ENCODE results near the gene SCARF2. TPM values are rescaled to one million over a fixed set of nuclear protein-coding genes. Genes with fewer than 3 reads are reported as not detected.
"Not testable (repeated sequence)": the region's sequence is repeated elsewhere in the genome, so short reads cannot be mapped to it uniquely, and the experiment has no call there.

The SCARF2 gene, protein sequence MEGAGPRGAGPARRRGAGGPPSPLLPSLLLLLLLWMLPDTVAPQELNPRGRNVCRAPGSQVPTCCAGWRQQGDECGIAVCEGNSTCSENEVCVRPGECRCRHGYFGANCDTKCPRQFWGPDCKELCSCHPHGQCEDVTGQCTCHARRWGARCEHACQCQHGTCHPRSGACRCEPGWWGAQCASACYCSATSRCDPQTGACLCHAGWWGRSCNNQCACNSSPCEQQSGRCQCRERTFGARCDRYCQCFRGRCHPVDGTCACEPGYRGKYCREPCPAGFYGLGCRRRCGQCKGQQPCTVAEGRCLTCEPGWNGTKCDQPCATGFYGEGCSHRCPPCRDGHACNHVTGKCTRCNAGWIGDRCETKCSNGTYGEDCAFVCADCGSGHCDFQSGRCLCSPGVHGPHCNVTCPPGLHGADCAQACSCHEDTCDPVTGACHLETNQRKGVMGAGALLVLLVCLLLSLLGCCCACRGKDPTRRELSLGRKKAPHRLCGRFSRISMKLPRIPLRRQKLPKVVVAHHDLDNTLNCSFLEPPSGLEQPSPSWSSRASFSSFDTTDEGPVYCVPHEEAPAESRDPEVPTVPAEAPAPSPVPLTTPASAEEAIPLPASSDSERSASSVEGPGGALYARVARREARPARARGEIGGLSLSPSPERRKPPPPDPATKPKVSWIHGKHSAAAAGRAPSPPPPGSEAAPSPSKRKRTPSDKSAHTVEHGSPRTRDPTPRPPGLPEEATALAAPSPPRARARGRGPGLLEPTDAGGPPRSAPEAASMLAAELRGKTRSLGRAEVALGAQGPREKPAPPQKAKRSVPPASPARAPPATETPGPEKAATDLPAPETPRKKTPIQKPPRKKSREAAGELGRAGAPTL
- total RNA-seq (2014; rRNA removed; shearing (Covaris generic)): 46.0 and 50.1 TPM in 2 replicates
- 55.2 and 58.6 TPM in 2 replicates for polyA plus RNA-seq (2015; cell fraction: cytosol; rRNA removed)
- polyA plus RNA-seq (2015; cell fraction: nucleus; rRNA removed): 40.7 and 50.7 TPM in 2 replicates

DNA sequence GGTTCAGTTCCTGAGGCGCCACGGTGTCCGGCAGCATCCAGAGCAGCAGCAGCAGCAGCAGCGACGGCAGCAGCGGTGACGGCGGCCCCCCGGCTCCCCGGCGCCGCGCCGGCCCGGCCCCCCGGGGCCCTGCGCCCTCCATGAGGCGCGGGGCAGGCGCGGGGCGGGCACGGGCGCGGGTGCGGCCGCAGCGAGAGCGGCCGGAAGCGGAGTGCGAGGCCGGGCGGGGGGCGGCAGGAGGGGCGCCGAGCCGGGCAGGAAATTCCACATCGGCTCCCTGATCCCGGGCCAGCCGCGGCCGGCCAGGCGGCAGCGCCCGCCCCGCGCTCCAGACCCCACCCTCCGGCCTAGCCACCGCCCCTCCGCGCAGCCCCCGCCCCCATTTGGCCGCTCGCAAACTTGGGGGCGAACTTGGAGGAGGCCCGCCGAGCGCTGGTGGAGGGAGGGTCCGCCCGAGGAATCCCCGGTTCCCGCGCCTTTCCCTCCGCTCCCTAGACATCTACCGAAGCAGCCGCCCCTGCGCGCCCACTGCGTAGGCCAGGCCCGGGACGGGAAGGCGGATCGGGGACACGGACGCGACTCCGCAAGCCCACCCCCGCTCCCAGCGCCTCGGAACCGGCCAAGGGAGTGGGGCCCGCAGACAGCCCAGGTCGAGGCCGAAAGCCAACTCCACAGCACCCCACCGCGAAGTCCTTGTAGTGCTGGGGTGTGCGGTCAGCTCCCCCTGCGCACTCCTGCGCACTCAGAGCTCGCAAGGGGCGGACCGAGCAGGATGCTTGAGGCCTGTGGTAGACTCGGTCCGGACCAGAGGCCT, at the start of gene SCARF2:
Gene SCARF2 (minus strand): TSS at position 213 of the 814 bp plus-strand sequence. CDS start 71 bp downstream, at position 142.
- DNase-seq (ENCODE audit: low read depth): no peak

DNA sequence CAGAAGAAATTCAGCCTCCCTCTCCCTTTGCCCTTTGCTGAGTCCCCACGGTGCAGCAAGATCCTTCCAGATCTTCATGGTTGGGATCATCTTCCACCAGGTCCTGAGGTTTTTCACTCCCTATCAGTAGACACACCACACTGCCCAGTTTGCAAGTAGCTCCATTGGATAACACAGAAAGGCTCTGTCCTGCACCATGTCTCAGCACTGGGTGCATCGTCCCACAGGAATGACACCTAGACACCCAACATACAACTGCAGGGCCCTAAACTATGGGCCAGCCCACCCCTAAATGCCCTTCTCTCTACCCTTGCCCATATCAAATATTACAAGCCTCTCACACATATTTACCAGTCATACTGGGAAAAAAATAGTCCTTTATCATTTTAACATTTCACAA, 48.6 kb upstream of the SCARF2 start:
- DNase-seq (ENCODE audit: low read depth): no peak

DNA sequence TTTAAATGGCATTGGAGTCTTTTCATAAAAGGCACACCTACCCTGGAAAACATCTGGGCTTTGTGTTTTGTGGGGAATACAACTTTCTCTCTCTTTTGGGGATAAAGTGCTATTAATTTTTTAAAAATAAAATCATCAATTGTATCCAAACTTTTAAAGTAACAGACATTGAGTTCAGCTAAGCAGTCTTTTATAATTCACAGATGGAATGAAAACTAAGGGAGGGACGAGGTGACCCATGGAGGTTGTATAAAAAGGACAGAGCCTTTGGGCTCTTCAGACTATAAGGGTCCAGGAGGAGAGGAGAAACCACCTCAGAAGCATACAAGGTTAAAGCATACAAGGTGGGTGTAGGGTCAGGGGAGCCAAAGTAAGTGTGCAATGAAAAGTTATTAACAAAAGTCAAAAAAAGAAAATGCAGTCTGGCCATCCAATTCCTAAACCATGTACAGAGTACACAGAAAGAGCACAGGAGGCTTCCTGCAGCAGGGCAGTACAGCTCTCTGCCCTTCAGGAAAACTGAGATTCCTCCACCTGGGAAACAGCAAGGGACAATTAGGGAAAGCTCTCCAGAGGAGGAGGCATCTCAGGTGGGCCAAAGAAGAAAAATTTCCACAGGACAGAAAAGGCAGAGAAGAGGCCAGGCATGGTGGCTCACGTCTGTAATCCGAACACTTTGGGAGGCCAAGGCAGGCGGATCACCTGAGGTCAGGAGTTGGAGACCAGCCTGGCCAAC, 47.5 kb upstream of the SCARF2 start:
- DNase-seq (ENCODE audit: low read depth): no peak

DNA sequence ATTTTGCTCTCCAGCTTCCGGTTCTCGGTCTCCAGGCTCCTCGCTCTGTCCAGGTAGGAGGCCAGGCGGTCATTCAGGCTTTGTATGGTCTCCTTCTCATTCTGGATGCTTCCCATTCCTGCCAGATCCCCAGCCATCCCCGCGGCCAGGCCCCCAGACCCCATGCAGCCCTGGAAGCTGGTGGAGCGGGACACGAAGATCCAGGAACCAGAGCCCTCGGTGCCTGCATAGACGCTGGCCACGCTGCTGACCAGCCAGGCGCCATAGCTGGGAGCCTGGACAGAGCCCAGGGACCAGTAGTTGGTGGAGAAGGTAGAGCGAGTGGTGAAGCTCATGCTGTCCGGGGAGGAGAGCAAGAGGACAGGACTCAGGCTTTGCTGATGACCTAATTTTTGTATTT, 46.1 kb upstream of the SCARF2 start:
- DNase-seq (ENCODE audit: low read depth): no peak

DNA sequence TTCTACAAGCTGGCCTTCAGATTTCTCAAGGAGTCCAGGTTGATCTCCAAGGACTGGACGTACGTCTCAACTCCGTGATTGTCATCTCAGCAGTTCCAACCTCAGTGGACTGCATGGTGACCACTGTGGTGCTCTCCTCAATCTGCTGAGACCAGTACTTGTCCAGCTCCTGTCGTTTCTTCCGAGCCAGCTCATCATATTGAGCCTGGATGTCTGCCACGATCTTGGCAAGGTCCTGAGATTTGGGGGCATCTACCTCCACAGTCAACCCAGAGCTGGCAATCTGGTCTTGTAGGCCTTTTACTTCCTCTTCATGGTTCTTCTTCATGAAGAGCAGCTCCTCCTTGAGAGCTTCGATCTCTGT, 45.5 kb upstream of the SCARF2 start:
- DNase-seq (ENCODE audit: low read depth): not testable (repeated sequence)

DNA sequence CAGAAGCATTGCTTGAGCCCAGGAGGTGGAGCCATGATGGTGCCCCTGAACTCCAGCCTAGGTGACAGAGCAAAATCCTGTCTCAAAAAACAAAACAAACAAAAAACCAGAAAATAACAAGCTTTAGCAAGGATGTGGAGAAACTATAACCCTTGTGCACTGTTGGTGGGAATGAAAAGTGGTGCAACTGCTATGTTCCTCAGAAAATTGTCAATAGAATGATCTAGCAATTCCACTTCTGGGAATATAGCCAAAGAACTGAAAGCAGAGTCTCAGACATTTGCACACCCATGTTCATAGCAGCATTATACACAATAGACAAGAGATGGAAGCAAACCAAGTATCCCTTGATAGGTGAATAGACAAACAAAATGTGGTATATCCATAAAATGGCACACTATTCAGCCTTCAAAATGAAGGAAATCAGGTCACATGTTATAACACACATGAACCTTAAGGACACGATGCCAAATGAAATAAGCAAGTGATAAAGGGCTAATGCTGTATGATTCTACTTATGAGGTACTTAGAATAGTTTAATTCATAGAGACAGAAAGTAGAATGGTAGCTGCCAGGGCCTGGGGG, 42.1 kb upstream of the SCARF2 start:
- DNase-seq (ENCODE audit: low read depth): no peak

DNA sequence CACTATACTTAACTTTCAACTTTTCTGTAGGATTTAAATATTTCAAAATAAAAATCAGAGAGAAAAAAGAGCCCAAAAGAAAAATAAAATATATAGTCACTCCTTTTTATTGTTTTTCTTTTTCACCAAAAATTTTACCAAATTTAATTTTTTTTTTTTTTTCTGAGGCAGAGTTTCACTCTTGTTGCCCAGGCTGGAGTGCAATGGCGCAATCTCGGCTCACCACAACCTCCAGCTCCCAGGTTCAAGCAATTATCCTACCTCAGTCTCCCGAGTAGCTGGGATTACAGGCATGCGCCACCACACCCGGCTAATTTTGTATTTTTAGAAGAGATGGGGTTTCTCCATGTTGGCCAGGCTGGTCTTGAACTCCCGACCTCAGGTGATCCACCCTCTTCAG, 40.4 kb upstream of the SCARF2 start:
- not testable (repeated sequence) for DNase-seq (ENCODE audit: low read depth)

DNA sequence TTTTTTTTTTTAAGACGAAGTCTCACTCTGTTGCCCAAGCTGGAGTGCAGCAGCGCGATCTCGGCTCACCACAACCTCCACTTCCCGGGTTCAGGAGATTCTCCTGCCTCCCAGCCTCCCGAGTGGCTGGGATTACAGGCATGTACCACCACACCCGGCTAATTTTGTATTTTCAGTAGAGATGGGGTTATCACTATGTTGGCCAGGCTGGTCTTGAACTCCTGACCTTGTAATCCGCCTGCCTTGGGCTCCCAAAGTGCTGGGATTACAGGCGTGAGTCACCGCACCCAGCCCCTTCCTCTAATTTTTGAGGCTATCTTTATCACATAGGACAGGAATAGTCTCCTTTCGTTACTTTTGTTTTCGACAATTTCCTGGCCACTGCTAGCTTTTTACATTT, 37.9 kb upstream of the SCARF2 start:
- not testable (repeated sequence) for DNase-seq (ENCODE audit: low read depth)

DNA sequence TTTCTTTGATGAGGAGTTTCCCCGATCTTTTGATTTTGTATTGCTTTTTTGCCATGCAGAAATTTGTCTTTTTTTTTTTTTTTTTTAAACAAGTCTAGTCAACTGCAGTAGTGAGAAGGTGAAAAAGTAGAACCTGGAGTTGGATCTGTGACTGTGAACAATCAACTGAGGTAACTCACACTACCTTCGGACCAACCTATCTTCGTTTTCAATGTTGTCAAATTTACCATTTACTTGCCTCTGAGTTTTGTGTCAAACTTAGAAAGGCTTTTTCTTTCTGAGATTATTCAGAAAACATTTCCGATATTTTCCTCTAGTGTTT, 37.5 kb upstream of the SCARF2 start:
- DNase-seq (ENCODE audit: low read depth): no peak

DNA sequence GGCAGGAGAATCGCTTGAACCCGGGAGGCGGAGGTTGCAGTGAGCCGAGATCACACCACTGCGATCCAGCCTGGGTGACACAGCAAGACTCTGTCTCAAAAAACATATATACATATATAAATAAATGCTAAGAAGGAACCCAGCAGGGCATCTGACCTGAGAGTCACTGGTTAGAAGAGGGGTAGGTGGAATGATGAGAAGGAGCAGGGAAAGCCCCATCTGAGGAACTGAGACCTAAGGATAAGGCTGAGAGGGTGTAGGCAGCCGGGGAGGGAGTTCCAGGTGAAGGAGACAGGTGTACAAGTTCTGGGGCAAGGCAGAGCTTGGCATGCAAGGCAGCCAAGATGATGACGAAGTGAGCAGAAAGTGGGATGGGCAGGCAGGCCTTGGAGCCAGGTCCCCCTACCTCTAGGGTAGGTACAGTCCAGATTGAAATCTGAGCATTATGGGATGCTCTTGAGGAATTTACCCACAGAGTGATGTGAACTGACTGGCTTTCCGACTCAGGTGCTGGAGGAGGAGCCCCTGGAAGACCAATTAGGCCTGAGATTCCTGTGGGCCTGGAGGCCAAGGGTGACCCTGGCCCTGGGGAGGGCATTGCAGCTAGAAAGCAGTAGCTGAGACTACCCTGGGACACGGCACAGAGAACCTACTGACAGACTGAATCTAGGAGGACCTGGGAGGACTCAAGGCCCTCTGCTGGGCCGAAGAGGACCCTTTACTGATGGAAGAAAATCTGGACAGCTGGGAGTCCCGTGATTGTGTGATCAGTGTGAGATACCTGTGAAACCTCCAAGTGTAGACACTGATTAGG, 35.2 kb upstream of the SCARF2 start:
- DNase-seq (ENCODE audit: low read depth): no peak

DNA sequence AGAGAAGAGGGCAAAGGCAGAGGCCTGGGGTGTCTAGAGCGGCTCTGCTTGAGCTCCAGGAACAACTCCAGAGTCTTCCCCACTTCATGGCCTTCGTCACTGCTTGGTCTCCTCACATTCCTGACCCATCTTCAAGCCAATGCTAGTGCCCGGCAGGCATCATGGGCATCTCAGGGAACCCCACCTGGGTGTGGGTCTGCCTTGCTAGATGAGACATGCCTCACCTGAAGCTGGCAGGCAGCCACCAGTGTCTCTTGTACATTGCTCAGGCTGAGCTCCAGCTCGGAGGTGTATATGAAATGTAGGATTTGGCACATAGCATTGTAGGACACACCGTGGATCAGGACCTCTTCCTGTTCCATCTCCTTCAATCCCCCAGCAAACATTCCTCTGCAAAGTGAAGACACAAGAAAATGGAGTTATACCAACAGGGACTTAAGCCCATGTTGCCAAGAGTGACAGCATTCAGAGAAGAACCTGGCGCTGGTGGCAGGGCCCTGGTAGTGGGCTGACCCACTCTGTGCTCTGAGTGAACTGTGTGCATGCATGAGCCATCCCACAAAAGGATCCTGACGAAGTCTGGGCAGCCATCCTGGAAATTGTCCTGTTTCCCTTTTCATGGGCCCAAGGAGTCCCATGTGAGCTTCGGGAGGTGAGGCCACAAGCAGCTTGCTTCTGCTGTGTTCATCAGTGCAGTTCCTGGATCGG, 33.7 kb upstream of the SCARF2 start:
- no peak for DNase-seq (ENCODE audit: low read depth)

DNA sequence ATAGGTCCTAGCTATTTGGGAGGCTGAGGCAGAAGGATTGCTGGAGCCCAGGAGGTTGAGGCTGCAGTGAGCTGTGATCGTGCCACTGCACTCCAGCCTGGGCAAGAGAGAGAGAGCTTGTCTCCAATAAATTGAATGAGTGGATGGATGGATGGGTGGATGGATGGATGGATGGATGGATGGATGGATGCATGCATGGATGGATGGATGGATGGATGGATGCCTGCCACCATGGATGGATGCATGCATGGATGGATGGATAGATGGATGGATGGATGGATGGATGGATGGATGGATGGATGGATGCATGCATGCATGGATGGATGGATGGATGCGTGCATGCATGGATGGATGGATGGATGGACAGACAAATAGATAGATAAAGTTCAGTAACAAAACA, 32.9 kb upstream of the SCARF2 start:
- not testable (repeated sequence) for DNase-seq (ENCODE audit: low read depth)

DNA sequence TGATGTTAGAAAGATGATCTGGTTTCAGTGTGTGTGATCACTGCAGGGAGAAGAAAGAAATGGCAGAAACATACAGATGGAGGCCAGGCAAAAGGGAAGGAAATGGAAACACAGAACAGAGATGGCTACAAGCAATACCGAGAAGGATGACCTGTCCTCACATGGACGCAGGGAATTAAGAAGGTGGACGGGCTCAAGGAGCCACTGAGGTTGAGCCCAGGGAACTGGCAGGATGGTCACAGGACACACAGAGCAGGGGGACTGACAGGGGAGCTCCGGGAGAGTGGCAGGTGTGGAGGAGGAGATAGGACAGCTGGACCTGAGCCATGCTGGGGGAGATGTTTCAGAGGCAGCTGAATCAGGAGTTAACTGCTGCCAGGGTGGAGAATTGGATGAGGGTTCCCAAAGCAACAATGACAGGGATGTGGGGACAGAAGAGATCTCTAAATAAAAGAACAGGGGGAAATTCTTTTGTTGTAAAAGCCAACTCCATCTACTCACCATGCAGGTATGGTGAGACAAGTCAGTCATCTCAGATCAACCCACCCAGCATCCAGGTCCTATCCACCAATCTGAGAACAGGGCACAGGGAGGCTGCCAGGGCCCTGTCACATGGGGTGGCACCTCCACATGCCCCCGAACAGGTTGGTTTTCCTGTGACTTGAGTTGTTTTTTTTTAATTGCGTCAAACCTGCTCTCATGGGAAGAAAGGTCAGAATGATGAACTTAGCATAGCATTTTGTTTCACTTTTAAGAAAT, 31.7 kb upstream of the SCARF2 start:
- no peak for DNase-seq (ENCODE audit: low read depth)

DNA sequence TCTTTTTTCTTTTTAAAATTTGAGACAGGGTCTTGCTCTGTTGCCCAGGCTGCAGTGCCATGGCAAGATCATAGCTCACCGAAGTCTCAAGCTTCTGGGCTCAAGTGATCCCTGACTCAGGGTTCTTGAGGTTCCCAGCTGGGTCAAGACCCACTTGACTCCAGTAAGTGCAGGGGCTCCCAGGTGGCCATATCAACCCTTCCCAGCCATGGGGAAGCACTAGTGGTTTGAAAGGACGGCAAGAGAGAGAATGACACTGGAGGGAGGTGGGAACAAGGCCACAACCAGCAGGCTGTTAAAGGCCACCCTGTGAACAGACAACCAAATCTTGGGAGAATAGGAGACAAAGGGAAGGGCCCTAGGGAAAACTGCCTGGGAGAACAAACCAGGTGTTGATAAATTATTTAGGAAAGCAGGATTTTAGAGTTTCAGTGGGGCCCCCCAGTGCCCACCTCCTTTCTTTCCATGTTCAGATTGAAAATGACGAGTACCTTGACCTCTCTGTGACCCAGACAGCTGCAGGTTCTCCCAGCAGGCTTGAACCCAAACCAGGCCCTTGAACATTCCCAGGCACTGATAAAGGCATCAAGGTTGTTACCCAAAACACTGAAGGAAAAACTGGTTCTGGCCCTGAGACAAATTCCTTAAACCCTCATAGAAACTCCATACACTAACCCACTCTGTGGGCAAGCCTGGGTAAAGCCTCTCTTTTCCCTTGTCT, 29.2 kb upstream of the SCARF2 start:
- no peak for DNase-seq (ENCODE audit: low read depth)

DNA sequence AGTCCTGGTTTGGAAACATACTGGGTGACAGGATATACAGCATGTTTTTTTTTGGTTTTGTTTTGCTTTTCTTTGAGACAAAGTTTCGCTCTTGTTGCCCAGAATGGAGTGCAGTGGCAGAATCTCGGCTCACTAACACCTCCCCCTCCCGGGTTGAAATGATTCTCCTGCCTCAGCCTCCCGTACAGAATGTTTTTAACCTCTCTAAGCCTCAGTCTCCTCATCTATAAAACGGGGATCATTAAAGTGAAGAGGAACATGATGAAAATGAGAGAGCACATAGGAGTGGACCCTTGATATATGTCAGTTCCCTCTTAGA, 28.1 kb upstream of the SCARF2 start:
- DNase-seq (ENCODE audit: low read depth): no peak

DNA sequence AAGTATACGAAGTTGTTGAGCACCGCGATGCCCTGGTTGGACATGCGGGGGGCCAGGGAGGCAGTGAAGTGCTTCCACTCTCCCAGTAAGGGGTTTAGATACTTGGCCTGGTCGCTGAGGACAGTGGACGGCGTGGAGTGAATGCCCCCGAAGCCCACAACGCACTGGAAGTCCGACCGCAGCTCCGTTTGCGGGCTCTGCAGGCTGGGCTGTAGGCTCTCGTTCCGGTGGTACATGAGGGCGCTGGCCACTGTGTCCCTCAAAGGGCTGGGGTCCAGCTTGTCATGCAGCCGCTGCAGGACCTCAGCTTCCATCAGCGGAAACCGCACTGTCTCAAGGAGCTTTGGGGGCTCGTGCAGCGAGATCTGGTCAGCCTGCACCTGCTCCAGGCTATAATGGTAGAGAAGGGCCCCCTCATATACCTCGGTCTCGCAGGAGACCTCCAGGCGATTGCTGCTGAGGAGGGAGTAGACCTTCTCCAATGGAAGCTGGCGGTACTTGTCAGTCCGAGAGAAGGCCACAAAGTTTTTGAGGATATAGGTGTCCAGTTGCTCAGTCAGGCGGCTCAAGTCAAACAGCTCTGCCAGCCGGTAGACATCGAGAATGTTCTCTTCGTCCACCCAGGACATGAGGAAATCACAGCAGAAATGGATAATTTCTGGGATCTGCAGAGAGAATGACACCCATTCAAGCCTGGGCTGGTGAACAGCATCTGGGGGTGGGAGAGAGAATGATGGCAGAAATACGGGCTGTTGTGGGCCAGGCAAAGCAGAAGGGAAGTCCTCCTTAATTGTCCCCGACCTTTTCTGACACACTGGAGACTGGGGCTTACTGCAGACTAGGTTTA, 27.5 kb upstream of the SCARF2 start:
- DNase-seq (ENCODE audit: low read depth): no peak

Data from HT1080 (cell line).